ENCODE results near the gene SMTNL1. TPM values are rescaled to one million over a fixed set of nuclear protein-coding genes. Genes with fewer than 3 reads are reported as not detected.

The SMTNL1 gene
- total and polyA plus RNA-seq, 9 of the 15 experiments (the other 6 are each of a cell fraction or from before 2014, with no cell fraction given), result not detected

DNA sequence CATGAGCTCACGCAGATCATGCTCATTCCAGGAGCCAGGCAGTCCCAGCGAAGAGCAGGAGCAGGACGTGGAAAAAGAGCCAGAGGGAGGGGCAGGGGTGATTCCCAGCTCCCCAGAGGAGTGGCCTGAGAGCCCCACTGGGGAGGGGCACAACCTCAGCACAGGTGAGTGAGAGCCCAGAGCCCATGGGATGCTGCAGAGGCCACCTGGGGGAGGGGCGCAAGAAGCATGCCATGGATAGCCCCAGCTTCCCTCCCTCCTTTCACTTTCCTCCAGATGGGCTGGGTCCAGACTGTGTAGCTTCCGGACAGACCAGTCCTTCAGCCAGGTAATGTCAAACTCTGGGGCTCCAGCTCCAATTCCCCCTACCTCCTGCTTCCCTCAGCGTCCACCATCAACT, 6.2 kb downstream of the SMTNL1 start:
- no TSS peak for BruUV-seq (replicated peaks)
- 2% methylated on average over 5 of the region's 6 CpGs for WGBS (ENCODE audit: insufficient coverage, low coverage, missing lambda C conversion rate)
- no peak overlapping the region for H2AFZ ChIP-seq (ENCODE audit: low read depth, low read length)
- POLR2A ChIA-PET, result interaction anchor here (1.0 kb wide), 1 partner anchor 232 kb away, joined by 3 read pairs; no protein-coding TSS in a partner anchor
- in situ Hi-C loops (cut with MboI) (no loop called here), intact Hi-C loops (cut with micrococcal nuclease) (no loop called here)
- CTCF ChIA-PET (ENCODE audit: low intra/inter-chr PET ratio), result no interaction called here
- H3K9me1 ChIP-seq (ENCODE audit: control insufficient read depth, insufficient read depth, low read length), result no peaks in the 10 kb centered on the region
- ATAC-seq (no peak), FAIRE-seq (no peak), DNase-seq (ENCODE audit: extremely low read depth in 1 of 4, low spot score in 3 of 4) (no peak)
- no peaks in the 10 kb centered on the region for H4K20me1 ChIP-seq (replicated peaks; ENCODE audit: control insufficient read depth, insufficient read depth, low read length)
- H3K27me3 ChIP-seq (ENCODE audit: control insufficient read depth in 2 of 2, insufficient read depth in 2 of 2, low read length in 2 of 2), result peaks cover 0 to 14% of the 10 kb centered on the region in 2 experiments; a peak in 2 of 5 replicates
- no peaks in the 10 kb centered on the region for H3K79me2 ChIP-seq (ENCODE audit: control insufficient read depth, insufficient read depth, low read length)
- H3K4me1 ChIP-seq (replicated peaks in 1 of 2; ENCODE audit: control insufficient read depth in 2 of 2, insufficient read depth in 2 of 2, low read length in 2 of 2), result peaks cover 6 to 9% of the 10 kb centered on the region in 2 experiments; a peak in 4 of 5 replicates
- H3K4me3 ChIP-seq, result no peak overlapping the region
- H3K36me3 ChIP-seq (ENCODE audit: control insufficient read depth, insufficient read depth, low read length), result no peaks in the 10 kb centered on the region
- no peak overlapping the region for H3K27ac ChIP-seq (ENCODE audit: extremely low read depth, low read depth, low read length)
- peak overlapping the region in 1 of 2 experiments; percentile 1; a peak in 1 of 4 replicates for H3K9ac ChIP-seq (ENCODE audit: insufficient read depth in 1 of 2, low read depth in 2 of 2, low read length in 2 of 2)
- H3K4me2 ChIP-seq (ENCODE audit: insufficient read depth, low read length), result no peak overlapping the region
- H3K9me3 ChIP-seq (replicated peaks; ENCODE audit: control insufficient read depth, insufficient read depth, low read depth, low read length), result no peaks in the 10 kb centered on the region
- no peak for TF ChIP-seq SRSF9 (IDR thresholded peaks at IDR 0.05; ENCODE audit: borderline replicate concordance, low read depth, low read length)
- no peak for TF ChIP-seq TBL1XR1 (IDR thresholded peaks at IDR 0.05; ENCODE audit: low read length in 2 of 2)
- no peak for TF ChIP-seq PTRF (tag; IDR thresholded peaks at IDR 0.05)
- no peak for TF ChIP-seq CBX1 (IDR thresholded peaks at IDR 0.05; ENCODE audit: low read depth)
- no peak for TF ChIP-seq CREM (IDR thresholded peaks at IDR 0.05; ENCODE audit: low read depth)
- TF ChIP-seq ZNF589 (CRISPR knock-in tag; IDR thresholded peaks at IDR 0.05; ENCODE audit: low read depth), result no peak
- TF ChIP-seq PML (IDR thresholded peaks at IDR 0.05; ENCODE audit: low read length), result no peak
- TF ChIP-seq RBM14 (IDR thresholded peaks at IDR 0.05; ENCODE audit: borderline replicate concordance, insufficient read depth, low read depth, low read length), result no peak
- TF ChIP-seq ZNF780A (CRISPR knock-in tag; IDR thresholded peaks at IDR 0.05), result no peak
- no peak for TF ChIP-seq TEAD1 (CRISPR knock-in tag; IDR thresholded peaks at IDR 0.05)
- TF ChIP-seq, protein P1, sequence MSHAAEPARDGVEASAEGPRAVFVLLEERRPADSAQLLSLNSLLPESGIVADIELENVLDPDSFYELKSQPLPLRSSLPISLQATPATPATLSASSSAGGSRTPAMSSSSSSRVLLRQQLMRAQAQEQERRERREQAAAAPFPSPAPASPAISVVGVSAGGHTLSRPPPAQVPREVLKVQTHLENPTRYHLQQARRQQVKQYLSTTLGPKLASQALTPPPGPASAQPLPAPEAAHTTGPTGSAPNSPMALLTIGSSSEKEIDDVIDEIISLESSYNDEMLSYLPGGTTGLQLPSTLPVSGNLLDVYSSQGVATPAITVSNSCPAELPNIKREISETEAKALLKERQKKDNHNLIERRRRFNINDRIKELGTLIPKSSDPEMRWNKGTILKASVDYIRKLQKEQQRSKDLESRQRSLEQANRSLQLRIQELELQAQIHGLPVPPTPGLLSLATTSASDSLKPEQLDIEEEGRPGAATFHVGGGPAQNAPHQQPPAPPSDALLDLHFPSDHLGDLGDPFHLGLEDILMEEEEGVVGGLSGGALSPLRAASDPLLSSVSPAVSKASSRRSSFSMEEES (CRISPR knock-in tag; IDR thresholded peaks at IDR 0.05), result no peak
- no peak for TF ChIP-seq KLF1 (tag; IDR thresholded peaks at IDR 0.05)
- no peak for TF ChIP-seq ZNF584 (CRISPR knock-in tag; IDR thresholded peaks at IDR 0.05; ENCODE audit: low read depth)
- TF ChIP-seq, protein P2, sequence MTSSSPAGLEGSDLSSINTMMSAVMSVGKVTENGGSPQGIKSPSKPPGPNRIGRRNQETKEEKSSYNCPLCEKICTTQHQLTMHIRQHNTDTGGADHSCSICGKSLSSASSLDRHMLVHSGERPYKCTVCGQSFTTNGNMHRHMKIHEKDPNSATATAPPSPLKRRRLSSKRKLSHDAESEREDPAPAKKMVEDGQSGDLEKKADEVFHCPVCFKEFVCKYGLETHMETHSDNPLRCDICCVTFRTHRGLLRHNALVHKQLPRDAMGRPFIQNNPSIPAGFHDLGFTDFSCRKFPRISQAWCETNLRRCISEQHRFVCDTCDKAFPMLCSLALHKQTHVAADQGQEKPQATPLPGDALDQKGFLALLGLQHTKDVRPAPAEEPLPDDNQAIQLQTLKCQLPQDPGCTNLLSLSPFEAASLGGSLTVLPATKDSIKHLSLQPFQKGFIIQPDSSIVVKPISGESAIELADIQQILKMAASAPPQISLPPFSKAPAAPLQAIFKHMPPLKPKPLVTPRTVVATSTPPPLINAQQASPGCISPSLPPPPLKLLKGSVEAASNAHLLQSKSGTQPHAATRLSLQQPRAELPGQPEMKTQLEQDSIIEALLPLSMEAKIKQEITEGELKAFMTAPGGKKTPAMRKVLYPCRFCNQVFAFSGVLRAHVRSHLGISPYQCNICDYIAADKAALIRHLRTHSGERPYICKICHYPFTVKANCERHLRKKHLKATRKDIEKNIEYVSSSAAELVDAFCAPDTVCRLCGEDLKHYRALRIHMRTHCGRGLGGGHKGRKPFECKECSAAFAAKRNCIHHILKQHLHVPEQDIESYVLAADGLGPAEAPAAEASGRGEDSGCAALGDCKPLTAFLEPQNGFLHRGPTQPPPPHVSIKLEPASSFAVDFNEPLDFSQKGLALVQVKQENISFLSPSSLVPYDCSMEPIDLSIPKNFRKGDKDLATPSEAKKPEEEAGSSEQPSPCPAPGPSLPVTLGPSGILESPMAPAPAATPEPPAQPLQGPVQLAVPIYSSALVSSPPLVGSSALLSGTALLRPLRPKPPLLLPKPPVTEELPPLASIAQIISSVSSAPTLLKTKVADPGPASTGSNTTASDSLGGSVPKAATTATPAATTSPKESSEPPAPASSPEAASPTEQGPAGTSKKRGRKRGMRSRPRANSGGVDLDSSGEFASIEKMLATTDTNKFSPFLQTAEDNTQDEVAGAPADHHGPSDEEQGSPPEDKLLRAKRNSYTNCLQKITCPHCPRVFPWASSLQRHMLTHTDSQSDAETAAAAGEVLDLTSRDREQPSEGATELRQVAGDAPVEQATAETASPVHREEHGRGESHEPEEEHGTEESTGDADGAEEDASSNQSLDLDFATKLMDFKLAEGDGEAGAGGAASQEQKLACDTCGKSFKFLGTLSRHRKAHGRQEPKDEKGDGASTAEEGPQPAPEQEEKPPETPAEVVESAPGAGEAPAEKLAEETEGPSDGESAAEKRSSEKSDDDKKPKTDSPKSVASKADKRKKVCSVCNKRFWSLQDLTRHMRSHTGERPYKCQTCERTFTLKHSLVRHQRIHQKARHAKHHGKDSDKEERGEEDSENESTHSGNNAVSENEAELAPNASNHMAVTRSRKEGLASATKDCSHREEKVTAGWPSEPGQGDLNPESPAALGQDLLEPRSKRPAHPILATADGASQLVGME (CRISPR knock-in tag; IDR thresholded peaks at IDR 0.05), result no peak
- TF ChIP-seq RAD21 (CRISPR knock-in tag; conservative IDR thresholded peaks at IDR 0.05 in 1 of 2, IDR thresholded peaks at IDR 0.05 in 1 of 2), result no peak
- TF ChIP-seq FOSL1 (tag; conservative IDR thresholded peaks at IDR 0.05), result no peak

Measured in K562 (cell line).